ENCODE results near the gene ATR.

The ATR gene

DNA sequence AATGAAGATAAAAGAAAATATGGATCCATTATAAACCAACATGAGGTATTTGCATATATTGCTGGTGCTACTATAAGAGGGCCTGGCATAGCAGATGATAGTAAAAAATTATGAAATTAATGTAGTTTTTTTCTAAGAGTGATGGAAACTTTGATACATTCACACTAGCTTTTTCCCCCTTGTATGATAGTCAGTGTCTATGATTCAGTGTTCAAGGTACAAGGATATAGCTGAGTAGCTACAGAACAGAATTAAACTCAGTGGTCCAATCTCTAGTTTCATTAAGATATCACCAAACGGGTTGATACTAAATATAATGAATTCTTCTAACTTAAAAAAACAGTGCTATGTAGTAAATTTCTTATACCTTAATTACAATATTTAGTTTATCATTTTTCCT lies 80.8 kb downstream of the ATR start:
- Histone ChIP-seq H3K9me2 (replicated peaks; ENCODE audit: low read depth, low read length) (no peaks in the 10 kb centered on the region), H4K20me1 (ENCODE audit: insufficient read depth, low read length, poor library complexity, severe bottlenecking) (no peaks in the 10 kb centered on the region), H3K79me2 (ENCODE audit: insufficient read depth, low read length) (no peaks in the 10 kb centered on the region), H3F3A (ENCODE audit: low read depth) (no peaks in the 10 kb centered on the region), H3K4me3 (ENCODE audit: low read length, poor library complexity, severe bottlenecking) (no peak overlapping the region), H3K4me2 (ENCODE audit: low read depth, low read length, poor library complexity, severe bottlenecking) (no peak overlapping the region), H3K27me3 (ENCODE audit: insufficient read depth, low read length, poor library complexity, severe bottlenecking) (no peaks in the 10 kb centered on the region), H3K4me1 (ENCODE audit: insufficient read depth, low read length, poor library complexity, severe bottlenecking) (no peaks in the 10 kb centered on the region), H3K9me3 (ENCODE audit: insufficient read depth, low read depth, low read length) (no peaks in the 10 kb centered on the region), H3K36me3 (ENCODE audit: insufficient read depth, low read length) (peaks cover 23% of the 10 kb centered on the region), H3K9ac (ENCODE audit: low read depth, low read length, poor library complexity, severe bottlenecking) (no peak overlapping the region), H2AFZ (ENCODE audit: low read length) (no peak overlapping the region)
- TF ChIP-seq, protein P1, sequence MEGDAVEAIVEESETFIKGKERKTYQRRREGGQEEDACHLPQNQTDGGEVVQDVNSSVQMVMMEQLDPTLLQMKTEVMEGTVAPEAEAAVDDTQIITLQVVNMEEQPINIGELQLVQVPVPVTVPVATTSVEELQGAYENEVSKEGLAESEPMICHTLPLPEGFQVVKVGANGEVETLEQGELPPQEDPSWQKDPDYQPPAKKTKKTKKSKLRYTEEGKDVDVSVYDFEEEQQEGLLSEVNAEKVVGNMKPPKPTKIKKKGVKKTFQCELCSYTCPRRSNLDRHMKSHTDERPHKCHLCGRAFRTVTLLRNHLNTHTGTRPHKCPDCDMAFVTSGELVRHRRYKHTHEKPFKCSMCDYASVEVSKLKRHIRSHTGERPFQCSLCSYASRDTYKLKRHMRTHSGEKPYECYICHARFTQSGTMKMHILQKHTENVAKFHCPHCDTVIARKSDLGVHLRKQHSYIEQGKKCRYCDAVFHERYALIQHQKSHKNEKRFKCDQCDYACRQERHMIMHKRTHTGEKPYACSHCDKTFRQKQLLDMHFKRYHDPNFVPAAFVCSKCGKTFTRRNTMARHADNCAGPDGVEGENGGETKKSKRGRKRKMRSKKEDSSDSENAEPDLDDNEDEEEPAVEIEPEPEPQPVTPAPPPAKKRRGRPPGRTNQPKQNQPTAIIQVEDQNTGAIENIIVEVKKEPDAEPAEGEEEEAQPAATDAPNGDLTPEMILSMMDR (conservative IDR thresholded peaks at IDR 0.05; ENCODE audit: low read length) = no peak
- TF ChIP-seq EZH2phosphoT487 (IDR thresholded peaks at IDR 0.05; ENCODE audit: borderline replicate concordance) = no peak

DNA sequence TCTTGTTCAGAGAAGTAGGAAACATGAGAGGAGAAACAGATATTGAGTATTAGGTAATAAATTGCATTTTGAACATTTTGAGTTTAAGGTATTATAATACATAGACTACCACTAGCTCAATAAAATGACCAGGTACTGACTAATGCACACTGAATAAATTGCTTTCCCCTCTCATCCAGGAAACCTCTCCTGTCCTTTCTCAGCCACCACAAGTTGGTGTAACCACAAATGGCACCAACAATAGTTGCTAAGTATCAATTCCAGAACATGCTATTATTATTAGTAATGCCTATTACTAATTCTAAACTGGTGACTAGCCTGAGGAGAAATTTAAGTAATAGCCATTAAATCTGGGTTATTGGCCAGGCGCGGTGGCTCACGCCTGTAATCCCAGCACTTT lies 83.4 kb downstream of the ATR start:
- no peaks in the 10 kb centered on the region for H3K79me2 ChIP-seq (ENCODE audit: insufficient read depth, low read length)
- no peaks in the 10 kb centered on the region for H4K20me1 ChIP-seq (ENCODE audit: insufficient read depth, low read length, poor library complexity, severe bottlenecking)
- H3K36me3 ChIP-seq (ENCODE audit: insufficient read depth, low read length) = peaks cover 40% of the 10 kb centered on the region
- TF ChIP-seq, protein P1 (conservative IDR thresholded peaks at IDR 0.05; ENCODE audit: low read length) = no peak
- TF ChIP-seq EZH2phosphoT487 (IDR thresholded peaks at IDR 0.05; ENCODE audit: borderline replicate concordance) = no peak
- no peak overlapping the region for H2AFZ ChIP-seq (ENCODE audit: low read length)
- no peak overlapping the region for H3K4me2 ChIP-seq (ENCODE audit: low read depth, low read length, poor library complexity, severe bottlenecking)
- no peak overlapping the region for H3K4me3 ChIP-seq (ENCODE audit: low read length, poor library complexity, severe bottlenecking)
- no peak overlapping the region for H3K9ac ChIP-seq (ENCODE audit: low read depth, low read length, poor library complexity, severe bottlenecking)
- no peaks in the 10 kb centered on the region for H3K9me3 ChIP-seq (ENCODE audit: insufficient read depth, low read depth, low read length)
- H3K27me3 ChIP-seq (ENCODE audit: insufficient read depth, low read length, poor library complexity, severe bottlenecking) = no peaks in the 10 kb centered on the region
- no peaks in the 10 kb centered on the region for H3F3A ChIP-seq (ENCODE audit: low read depth)
- H3K4me1 ChIP-seq (ENCODE audit: insufficient read depth, low read length, poor library complexity, severe bottlenecking) = no peaks in the 10 kb centered on the region
- H3K9me2 ChIP-seq (replicated peaks; ENCODE audit: low read depth, low read length) = no peaks in the 10 kb centered on the region

DNA sequence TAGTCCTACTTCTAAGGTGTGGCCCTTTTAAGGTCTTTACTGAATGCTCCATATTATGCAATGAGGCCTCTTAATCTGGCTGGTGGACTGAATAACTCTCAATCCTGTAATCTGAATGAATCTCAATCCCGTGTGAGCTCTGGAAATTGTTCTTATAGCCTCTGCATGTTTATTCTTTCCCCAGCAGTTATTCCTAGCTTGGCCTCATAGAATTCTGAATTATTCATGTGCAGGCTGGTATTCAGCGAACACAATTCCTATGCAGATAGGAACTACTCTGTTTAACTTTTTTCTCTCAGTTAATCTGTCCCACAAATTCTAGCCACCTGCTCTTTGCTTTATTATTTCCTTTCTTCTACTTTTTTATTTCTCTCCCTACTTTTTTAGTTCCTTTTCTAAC lies 86.3 kb downstream of the ATR start:
- Histone ChIP-seq H4K20me1 (ENCODE audit: insufficient read depth, low read length, poor library complexity, severe bottlenecking) (no peaks in the 10 kb centered on the region), H2AFZ (ENCODE audit: low read length) (no peak overlapping the region), H3K9ac (ENCODE audit: low read depth, low read length, poor library complexity, severe bottlenecking) (no peak overlapping the region), H3K4me2 (ENCODE audit: low read depth, low read length, poor library complexity, severe bottlenecking) (no peak overlapping the region), H3K79me2 (ENCODE audit: insufficient read depth, low read length) (no peaks in the 10 kb centered on the region), H3K4me3 (ENCODE audit: low read length, poor library complexity, severe bottlenecking) (no peak overlapping the region), H3K9me2 (replicated peaks; ENCODE audit: low read depth, low read length) (no peaks in the 10 kb centered on the region), H3F3A (ENCODE audit: low read depth) (no peaks in the 10 kb centered on the region), H3K4me1 (ENCODE audit: insufficient read depth, low read length, poor library complexity, severe bottlenecking) (no peaks in the 10 kb centered on the region), H3K9me3 (ENCODE audit: insufficient read depth, low read depth, low read length) (no peaks in the 10 kb centered on the region), H3K27me3 (ENCODE audit: insufficient read depth, low read length, poor library complexity, severe bottlenecking) (no peaks in the 10 kb centered on the region), H3K36me3 (ENCODE audit: insufficient read depth, low read length) (peaks cover 43% of the 10 kb centered on the region)
- TF ChIP-seq, protein P1 (conservative IDR thresholded peaks at IDR 0.05; ENCODE audit: low read length) = no peak
